C4-2B (cell line): ENCODE measurements around the gene SH3BP2.

Experiments used
- ZFX ChIP-seq: fragments of 450-650 bp; IDR thresholded peaks from 2 replicates; pipeline ENCODE4 v1.6.1; 2017
- TF ChIP-seq, protein P1 (sequence below): fragments of 450-650 bp; conservative IDR thresholded peaks from 2 replicates; pipeline ENCODE4 v1.5.1; 2017; ENCODE audit warnings: mild to moderate bottlenecking

GRCh38 chr4:2771264-2771663 is 21.6 kb upstream of the SH3BP2 start:
- TF ChIP-seq, protein P1, sequence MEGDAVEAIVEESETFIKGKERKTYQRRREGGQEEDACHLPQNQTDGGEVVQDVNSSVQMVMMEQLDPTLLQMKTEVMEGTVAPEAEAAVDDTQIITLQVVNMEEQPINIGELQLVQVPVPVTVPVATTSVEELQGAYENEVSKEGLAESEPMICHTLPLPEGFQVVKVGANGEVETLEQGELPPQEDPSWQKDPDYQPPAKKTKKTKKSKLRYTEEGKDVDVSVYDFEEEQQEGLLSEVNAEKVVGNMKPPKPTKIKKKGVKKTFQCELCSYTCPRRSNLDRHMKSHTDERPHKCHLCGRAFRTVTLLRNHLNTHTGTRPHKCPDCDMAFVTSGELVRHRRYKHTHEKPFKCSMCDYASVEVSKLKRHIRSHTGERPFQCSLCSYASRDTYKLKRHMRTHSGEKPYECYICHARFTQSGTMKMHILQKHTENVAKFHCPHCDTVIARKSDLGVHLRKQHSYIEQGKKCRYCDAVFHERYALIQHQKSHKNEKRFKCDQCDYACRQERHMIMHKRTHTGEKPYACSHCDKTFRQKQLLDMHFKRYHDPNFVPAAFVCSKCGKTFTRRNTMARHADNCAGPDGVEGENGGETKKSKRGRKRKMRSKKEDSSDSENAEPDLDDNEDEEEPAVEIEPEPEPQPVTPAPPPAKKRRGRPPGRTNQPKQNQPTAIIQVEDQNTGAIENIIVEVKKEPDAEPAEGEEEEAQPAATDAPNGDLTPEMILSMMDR, result no peak
- no peak for TF ChIP-seq ZFX
